ENCODE measurements around the gene FGF12.

GRCh38 chr3:192620275-192620674 lies 107.1 kb downstream of the FGF12 start:
- no peak for TF ChIP-seq ATF2 (CRISPR knock-in tag; IDR thresholded peaks at IDR 0.05)
- no peak for TF ChIP-seq ZNF782 (CRISPR knock-in tag; IDR thresholded peaks at IDR 0.05; ENCODE audit: borderline replicate concordance)
- no peak for TF ChIP-seq CTCF (CRISPR knock-in tag; IDR thresholded peaks at IDR 0.05)
- no peak for TF ChIP-seq SNRNP70 (IDR thresholded peaks at IDR 0.05; ENCODE audit: low read depth, low read length)

Data from HepG2 (cell line).